GM12864 (cell line): ENCODE measurements around the gene UNKL.

Source experiments
- DNase-seq: peaks from one replicate; pipeline ENCODE4 v3.0.0-alpha.2; 2011; ENCODE audit warnings: low read depth
- H3K4me3 ChIP-seq: 2 replicates; pipeline ENCODE4 v1.5.1; 2011; ENCODE audit warnings: mild to moderate bottlenecking, low read depth, low read length, control low read depth
- CTCF ChIP-seq: IDR thresholded peaks from 2 replicates; pipeline ENCODE4 v1.5.1; 2011; ENCODE audit warnings: low read depth, mild to moderate bottlenecking, moderate library complexity, low read length, control low read depth, inconsistent platforms; ENCODE audit errors: missing control alignments

The UNKL gene

GRCh38 chr16:1446296-1447080 lies 32.0 kb upstream of the UNKL start:
- no peak overlapping the region for H3K4me3 ChIP-seq
- TF ChIP-seq CTCF, result no peak
- DNase-seq, result no peak

GRCh38 chr16:1445518-1446203 lies 31.2 kb upstream of the UNKL start:
- DNase-seq, result no peak
- no peak overlapping the region for H3K4me3 ChIP-seq
- no peak for TF ChIP-seq CTCF

GRCh38 chr16:1444730-1445517 lies 30.4 kb upstream of the UNKL start:
- no peak for TF ChIP-seq CTCF
- no peak for DNase-seq
- H3K4me3 ChIP-seq, result no peak overlapping the region

GRCh38 chr16:1443980-1444729 lies 29.7 kb upstream of the UNKL start, which contains the start of gene CCDC154:
Gene CCDC154 (minus strand): TSS chr16:1444556. CDS start chr16:1444322, 234 bp downstream.
- no peak within 1 kb of the TSS for H3K4me3 ChIP-seq
- DNase-seq, result no peak
- TF ChIP-seq CTCF, result no peak

GRCh38 chr16:1443403-1443973 lies 29.0 kb upstream of the UNKL start:
- TF ChIP-seq CTCF, result no peak
- DNase-seq, result no peak

GRCh38 chr16:1442697-1443096 lies 28.2 kb upstream of the UNKL start:
- H3K4me3 ChIP-seq, result no peak overlapping the region
- no peak for TF ChIP-seq CTCF

More at GRCh38 chr16:1443403-1443973, 29.0 kb upstream of the UNKL start:
- H3K4me3 ChIP-seq, result no peak overlapping the region

More at GRCh38 chr16:1442697-1443096, 28.2 kb upstream of the UNKL start:
- no peak for DNase-seq
